ENCODE data around the gene LDLRAD1. TPM values are rescaled to one million over a fixed set of nuclear protein-coding genes. Genes with fewer than 3 reads are reported as not detected.

Gene LDLRAD1
- total RNA-seq, 1 donor from 2014 or later = not detected

DNA sequence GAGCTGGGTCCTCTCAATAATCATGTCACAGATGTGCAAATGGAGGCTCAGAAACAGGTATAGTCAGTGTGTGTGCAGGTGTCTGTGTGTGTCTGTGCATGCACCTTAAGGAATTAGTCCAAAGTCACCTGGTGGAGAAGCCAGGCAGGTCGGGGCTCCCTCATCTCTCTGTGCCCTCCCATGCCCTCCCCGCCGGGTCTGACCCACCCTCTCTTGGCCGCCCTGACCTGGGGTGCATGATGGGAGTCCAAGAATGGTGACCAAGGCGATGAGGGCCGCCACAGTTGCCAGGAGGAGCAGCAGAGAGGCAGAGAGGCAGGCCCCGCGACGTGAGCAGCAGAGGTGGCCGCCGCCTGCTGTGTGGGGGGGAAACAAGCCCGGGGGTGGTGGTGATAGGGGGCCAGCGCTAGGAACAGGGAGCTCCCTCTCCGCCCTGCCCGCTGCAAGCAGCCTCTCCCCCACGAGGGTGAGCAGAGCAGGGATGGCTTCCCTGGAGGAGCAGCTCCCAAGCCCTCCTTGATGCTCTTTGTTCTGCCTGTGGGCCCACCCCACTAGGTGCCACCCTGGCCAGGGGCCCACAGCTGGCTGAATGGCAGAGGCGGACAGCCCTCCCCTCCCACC lies 3.9 kb downstream of the LDLRAD1 start:
- DNase-seq (ENCODE audit: low read depth) = no peak
- TF ChIP-seq, protein P1, sequence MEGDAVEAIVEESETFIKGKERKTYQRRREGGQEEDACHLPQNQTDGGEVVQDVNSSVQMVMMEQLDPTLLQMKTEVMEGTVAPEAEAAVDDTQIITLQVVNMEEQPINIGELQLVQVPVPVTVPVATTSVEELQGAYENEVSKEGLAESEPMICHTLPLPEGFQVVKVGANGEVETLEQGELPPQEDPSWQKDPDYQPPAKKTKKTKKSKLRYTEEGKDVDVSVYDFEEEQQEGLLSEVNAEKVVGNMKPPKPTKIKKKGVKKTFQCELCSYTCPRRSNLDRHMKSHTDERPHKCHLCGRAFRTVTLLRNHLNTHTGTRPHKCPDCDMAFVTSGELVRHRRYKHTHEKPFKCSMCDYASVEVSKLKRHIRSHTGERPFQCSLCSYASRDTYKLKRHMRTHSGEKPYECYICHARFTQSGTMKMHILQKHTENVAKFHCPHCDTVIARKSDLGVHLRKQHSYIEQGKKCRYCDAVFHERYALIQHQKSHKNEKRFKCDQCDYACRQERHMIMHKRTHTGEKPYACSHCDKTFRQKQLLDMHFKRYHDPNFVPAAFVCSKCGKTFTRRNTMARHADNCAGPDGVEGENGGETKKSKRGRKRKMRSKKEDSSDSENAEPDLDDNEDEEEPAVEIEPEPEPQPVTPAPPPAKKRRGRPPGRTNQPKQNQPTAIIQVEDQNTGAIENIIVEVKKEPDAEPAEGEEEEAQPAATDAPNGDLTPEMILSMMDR (conservative IDR thresholded peaks at IDR 0.05; ENCODE audit: low read depth, low read length) = no peak
- H3K4me3 ChIP-seq (ENCODE audit: low read depth, low read length) = no peak overlapping the region

DNA sequence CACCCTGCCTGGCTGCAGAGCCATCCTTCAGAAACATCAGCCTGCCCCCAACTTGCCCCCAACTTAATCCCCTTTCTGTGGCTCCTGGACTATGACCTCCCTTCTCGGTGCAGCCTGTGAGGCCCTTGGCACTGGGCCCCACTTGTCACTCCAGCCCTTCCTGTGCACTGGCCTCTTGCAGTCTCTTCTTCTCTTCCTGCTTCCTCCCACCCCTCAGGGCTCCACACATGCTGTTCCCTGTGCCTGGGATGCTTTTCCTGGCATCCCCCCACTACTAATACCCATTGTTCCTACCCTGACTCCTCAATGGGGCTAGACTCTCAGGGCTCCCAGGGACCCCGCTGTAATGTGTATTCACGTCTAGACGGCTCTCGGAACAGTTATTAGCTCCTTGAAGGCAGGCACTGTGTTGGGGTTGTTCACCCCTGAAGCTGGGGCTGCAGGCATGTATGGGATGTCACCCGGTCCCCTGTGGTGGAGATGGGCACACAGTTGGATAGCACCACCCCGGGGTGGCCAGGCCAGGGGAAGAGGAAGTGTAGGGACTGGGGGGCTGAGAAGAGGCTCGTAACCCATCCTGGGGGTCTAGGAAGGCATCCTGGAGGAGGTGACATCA lies 4.5 kb downstream of the LDLRAD1 start:
- no peak overlapping the region for H3K4me3 ChIP-seq (ENCODE audit: low read depth, low read length)
- no peak for DNase-seq (ENCODE audit: low read depth)
- TF ChIP-seq, protein P1 (conservative IDR thresholded peaks at IDR 0.05; ENCODE audit: low read depth, low read length) = no peak

DNA sequence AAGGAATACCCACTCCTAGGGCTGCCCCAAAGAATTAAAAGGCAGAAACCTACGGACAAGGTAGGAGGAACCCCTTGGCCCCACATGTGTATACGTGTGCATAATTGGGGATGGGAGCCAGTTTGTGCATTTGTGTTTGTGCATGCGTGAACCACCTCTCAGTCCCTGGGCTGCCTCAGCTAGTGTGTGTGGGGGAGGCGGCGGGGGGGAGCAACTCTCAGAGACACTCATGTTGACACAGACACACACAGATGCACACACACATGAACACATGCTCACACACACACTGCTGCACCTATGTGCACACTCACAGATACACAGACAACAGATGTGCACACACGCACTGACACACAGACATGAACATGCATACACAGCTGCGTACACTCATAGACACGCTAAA lies 5.1 kb downstream of the LDLRAD1 start:
- TF ChIP-seq, protein P1 (conservative IDR thresholded peaks at IDR 0.05; ENCODE audit: low read depth, low read length) = no peak

DNA sequence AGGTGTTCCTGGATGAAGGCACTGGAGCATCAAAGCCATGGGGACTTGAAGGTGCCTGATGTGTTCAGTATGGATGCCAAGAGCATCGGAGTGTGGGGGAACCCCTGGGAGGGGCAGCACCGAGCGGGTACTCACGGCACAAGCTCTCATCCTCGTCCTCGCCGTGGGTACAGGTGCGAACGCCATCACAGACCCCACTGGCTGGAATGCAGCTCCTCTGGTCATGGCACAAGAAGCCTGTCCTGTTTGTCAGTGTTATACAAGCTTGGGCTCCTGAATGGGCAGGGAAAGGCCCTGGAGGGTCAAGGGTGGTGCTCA lies 6.0 kb downstream of the LDLRAD1 start:
- no peak overlapping the region for H3K4me3 ChIP-seq (ENCODE audit: low read depth, low read length)
- TF ChIP-seq, protein P1 (conservative IDR thresholded peaks at IDR 0.05; ENCODE audit: low read depth, low read length) = no peak
- no peak for DNase-seq (ENCODE audit: low read depth)

More for the DNA sequence above, 5.1 kb downstream of the LDLRAD1 start:
- no peak overlapping the region for H3K4me3 ChIP-seq (ENCODE audit: low read depth, low read length)
- DNase-seq (ENCODE audit: low read depth) = no peak

DNA sequence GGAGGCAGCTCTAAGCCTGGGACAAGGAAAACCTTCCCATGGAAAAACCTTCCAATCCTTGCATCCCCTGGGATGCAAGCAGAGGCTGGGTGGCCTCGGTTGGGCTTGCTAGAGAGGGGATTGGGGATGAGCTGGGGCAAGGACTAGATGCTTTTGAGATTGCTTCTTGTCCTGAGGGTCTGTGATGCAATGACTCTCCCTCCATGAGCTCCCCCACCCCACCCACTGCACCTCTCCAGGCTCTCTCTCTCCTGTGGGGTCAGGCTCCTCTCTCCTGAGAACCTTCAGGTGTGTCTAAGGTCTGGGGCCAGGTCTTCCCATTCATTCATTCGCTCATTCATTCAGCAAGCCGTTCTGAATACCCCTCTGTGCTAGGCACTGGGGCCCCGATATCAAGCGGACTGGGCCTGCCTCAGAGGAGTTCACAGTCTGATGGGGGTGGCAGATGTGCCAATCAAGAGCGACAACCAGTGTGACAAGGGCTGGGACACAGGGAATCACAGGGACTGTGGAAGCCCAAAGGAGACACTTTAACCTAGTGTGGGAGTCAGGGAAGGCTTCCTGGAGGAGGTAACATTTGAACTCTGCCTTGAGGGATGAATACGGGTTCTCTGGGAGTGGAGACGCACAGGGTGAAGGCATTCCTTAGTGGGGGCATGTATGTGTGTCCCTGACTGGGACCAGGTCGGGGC lies 6.5 kb downstream of the LDLRAD1 start:
- TF ChIP-seq, protein P1 (conservative IDR thresholded peaks at IDR 0.05; ENCODE audit: low read depth, low read length) = no peak
- DNase-seq (ENCODE audit: low read depth) = no peak
- no peak overlapping the region for H3K4me3 ChIP-seq (ENCODE audit: low read depth, low read length)

DNA sequence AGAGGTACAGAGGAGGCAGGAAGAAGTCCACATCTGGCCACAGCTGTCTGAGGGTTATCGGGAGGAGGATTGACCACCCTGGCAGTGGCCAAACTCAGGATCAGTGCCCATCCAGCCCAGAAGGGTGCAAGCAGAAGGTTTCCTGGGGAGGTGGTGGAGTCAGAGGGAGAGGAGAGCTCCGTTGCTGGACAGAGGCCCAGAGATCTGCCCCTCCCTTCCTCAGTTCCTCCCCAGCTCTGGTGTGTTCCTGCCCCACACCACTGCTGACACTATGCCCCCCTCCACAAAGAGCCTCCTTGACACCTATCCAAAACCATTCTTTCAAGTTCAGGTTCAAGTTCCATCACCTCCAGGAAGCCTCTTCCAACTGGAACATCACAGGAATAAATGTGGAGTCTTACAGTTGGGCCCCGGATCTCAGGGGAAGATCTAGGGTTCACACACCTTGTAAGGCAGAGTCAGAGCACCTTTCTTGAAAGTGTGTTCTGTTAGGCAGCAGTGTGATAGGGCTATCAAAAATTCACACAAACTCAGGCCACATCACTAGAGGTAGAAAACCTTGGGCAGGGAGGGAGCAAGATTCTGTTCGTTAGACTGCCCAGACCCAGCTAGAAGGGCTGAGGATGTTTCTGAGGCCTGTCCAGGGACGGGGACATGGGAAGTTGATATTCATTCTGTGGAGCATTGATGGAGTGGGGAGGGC lies 7.4 kb downstream of the LDLRAD1 start:
- no peak for DNase-seq (ENCODE audit: low read depth)
- no peak overlapping the region for H3K4me3 ChIP-seq (ENCODE audit: low read depth, low read length)
- TF ChIP-seq, protein P1 (conservative IDR thresholded peaks at IDR 0.05; ENCODE audit: low read depth, low read length) = no peak

All from epithelial cell of proximal tubule (primary cell).